Sigmoid colon (tissue), 4 donors: ENCODE measurements around the gene OARD1.
"Not testable (repeated sequence)": the region's sequence is repeated elsewhere in the genome, so short reads cannot be mapped to it uniquely, and the experiment has no call there.

Experiments
- EP300 ChIP-seq, 4 donors: sonication (generic); formaldehyde crosslinking; IDR thresholded peaks; one replicate each; pipeline ENCODE4 v1.6.1; 2017; ENCODE audit warnings: antibody characterized with exemption in 4 of 4
- POLR2A ChIP-seq, 2 donors: fragments of 450-650 bp; IDR thresholded peaks; one replicate each; pipeline ENCODE4 v1.6.1; 2016; ENCODE audit warnings: antibody characterized with exemption in 2 of 2, mild to moderate bottlenecking in 2 of 2, moderate library complexity in 2 of 2
- POLR2AphosphoS5 ChIP-seq, 4 donors: sonication (generic); formaldehyde crosslinking; IDR thresholded peaks; one replicate each; pipeline ENCODE4 v1.6.1; 2017; ENCODE audit warnings: antibody characterized with exemption in 4 of 4
- TF ChIP-seq, protein P1 (sequence below), 4 experiments: fragments of 450-650 bp in 3 of 4; fragments of 200-600 bp in 1 of 4; IDR thresholded peaks; one replicate each; pipeline ENCODE4 v1.5.1; 2016 to 2019; ENCODE audit warnings: antibody characterized with exemption in 4 of 4, mild to moderate bottlenecking in 3 of 4, moderate library complexity in 2 of 4

DNA sequence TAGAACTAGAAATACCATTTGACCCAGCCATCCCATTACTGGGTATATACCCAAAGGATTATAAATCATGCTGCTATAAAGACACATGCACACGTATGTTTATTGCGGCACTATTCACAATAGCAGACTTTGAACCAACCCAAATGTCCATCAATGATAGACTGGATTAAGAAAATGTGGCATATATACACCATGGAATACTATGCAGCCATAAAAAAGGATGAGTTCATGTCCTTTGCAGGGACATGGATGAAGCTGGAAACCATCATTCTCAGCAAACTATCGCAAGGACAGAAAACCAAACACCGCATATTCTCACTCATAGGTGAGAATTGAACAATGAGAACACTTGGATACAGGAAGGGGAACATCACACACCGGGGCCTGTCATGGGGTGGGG lies 56.3 kb downstream of the OARD1 start:
- TF ChIP-seq, protein P1, sequence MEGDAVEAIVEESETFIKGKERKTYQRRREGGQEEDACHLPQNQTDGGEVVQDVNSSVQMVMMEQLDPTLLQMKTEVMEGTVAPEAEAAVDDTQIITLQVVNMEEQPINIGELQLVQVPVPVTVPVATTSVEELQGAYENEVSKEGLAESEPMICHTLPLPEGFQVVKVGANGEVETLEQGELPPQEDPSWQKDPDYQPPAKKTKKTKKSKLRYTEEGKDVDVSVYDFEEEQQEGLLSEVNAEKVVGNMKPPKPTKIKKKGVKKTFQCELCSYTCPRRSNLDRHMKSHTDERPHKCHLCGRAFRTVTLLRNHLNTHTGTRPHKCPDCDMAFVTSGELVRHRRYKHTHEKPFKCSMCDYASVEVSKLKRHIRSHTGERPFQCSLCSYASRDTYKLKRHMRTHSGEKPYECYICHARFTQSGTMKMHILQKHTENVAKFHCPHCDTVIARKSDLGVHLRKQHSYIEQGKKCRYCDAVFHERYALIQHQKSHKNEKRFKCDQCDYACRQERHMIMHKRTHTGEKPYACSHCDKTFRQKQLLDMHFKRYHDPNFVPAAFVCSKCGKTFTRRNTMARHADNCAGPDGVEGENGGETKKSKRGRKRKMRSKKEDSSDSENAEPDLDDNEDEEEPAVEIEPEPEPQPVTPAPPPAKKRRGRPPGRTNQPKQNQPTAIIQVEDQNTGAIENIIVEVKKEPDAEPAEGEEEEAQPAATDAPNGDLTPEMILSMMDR (IDR thresholded peaks at IDR 0.05), result not testable (repeated sequence)
- not testable (repeated sequence) for TF ChIP-seq POLR2A, POLR2AphosphoS5, EP300 (IDR thresholded peaks at IDR 0.05)
